ENCODE measurements around the gene SLC5A11. TPM values are rescaled to one million over a fixed set of nuclear protein-coding genes. Genes with fewer than 3 reads are reported as not detected.
"Not testable (repeated sequence)": the region's sequence is repeated elsewhere in the genome, so short reads cannot be mapped to it uniquely, and the experiment has no call there.

The SLC5A11 gene
- total RNA-seq, 3 donors from 2014 or later (not counting 1 experiment from before 2014, with no cell fraction given), result 0.20 to 0.40 TPM; not detected in 1

GRCh38 chr16:24883714-24884151 lies 38.0 kb downstream of the SLC5A11 start:
- TF ChIP-seq, protein P1, sequence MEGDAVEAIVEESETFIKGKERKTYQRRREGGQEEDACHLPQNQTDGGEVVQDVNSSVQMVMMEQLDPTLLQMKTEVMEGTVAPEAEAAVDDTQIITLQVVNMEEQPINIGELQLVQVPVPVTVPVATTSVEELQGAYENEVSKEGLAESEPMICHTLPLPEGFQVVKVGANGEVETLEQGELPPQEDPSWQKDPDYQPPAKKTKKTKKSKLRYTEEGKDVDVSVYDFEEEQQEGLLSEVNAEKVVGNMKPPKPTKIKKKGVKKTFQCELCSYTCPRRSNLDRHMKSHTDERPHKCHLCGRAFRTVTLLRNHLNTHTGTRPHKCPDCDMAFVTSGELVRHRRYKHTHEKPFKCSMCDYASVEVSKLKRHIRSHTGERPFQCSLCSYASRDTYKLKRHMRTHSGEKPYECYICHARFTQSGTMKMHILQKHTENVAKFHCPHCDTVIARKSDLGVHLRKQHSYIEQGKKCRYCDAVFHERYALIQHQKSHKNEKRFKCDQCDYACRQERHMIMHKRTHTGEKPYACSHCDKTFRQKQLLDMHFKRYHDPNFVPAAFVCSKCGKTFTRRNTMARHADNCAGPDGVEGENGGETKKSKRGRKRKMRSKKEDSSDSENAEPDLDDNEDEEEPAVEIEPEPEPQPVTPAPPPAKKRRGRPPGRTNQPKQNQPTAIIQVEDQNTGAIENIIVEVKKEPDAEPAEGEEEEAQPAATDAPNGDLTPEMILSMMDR (IDR thresholded peaks at IDR 0.05), result no peak
- no peaks in the 10 kb centered on the region for H3K4me1 Mint-ChIP-seq
- ATAC-seq (no peak), DNase-seq (no peak)
- Histone ChIP-seq H3K36me3 (ENCODE audit: control insufficient read depth, insufficient read depth, low read length) (no peaks in the 10 kb centered on the region), H3K4me3 (ENCODE audit: low read length) (no peak overlapping the region), H3K27me3 (ENCODE audit: control insufficient read depth, insufficient read depth, low read length) (no peaks in the 10 kb centered on the region), H3K4me1 (ENCODE audit: control insufficient read depth, insufficient read depth, low read length) (no peaks in the 10 kb centered on the region), H3K9me3 (ENCODE audit: control insufficient read depth, insufficient read depth, low read length) (no peaks in the 10 kb centered on the region), H3K27ac (ENCODE audit: low read length) (no peak overlapping the region)
- no peak overlapping the region for H3K27ac Mint-ChIP-seq
- no peak overlapping the region for H3K4me3 Mint-ChIP-seq
- no peaks in the 10 kb centered on the region for H3K9me3 Mint-ChIP-seq
- H3K36me3 Mint-ChIP-seq, result no peaks in the 10 kb centered on the region
- intact Hi-C loops (cut with micrococcal nuclease), result no loop called here
- H3K27me3 Mint-ChIP-seq (ENCODE audit: low read depth in 2 of 2), result peaks cover 7 to 9% of the 10 kb centered on the region in 2 donors
- 77% methylated on average over 12 of the region's 12 CpGs for WGBS (ENCODE audit: insufficient coverage)

DNA sequence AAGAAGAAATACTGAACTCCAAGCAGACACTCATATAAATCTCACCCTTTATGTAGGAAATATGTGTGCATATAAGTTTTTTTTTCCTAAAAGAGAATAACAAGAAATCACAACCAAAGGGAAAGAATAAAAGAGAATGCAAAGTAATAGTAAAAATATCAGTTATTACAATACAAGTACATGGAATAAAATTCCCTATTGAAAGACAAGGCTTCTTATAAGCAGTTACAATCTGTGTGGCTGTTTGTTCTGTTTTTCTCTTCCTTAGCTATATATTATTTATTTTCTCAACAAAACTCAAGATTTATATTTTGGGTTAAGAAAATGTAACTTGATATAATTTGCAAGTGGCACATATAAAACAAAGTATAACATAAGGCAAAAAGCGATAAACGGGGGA lies 41.7 kb downstream of the SLC5A11 start:
- Mint-ChIP-seq H3K4me1 (no peaks in the 10 kb centered on the region), H3K36me3 (no peaks in the 10 kb centered on the region), H3K27ac (no peak overlapping the region), H3K27me3 (ENCODE audit: low read depth in 2 of 2) (peaks cover 20 to 34% of the 10 kb centered on the region in 2 donors), H3K9me3 (no peaks in the 10 kb centered on the region), H3K4me3 (no peak overlapping the region)
- no peak for ATAC-seq
- H3K4me3 ChIP-seq (ENCODE audit: low read length), result no peak overlapping the region
- no peaks in the 10 kb centered on the region for H3K27me3 ChIP-seq (ENCODE audit: control insufficient read depth, insufficient read depth, low read length)
- DNase-seq, result no peak
- intact Hi-C loops (cut with micrococcal nuclease), result no loop called here
- no peaks in the 10 kb centered on the region for H3K9me3 ChIP-seq (ENCODE audit: control insufficient read depth, insufficient read depth, low read length)
- no peaks in the 10 kb centered on the region for H3K36me3 ChIP-seq (ENCODE audit: control insufficient read depth, insufficient read depth, low read length)
- H3K27ac ChIP-seq (ENCODE audit: low read length), result no peak overlapping the region
- WGBS (ENCODE audit: insufficient coverage), result no CpG with 5 or more reads among the region's 2 CpGs
- no peaks in the 10 kb centered on the region for H3K4me1 ChIP-seq (ENCODE audit: control insufficient read depth, insufficient read depth, low read length)
- TF ChIP-seq, protein P1 (IDR thresholded peaks at IDR 0.05), result no peak

DNA sequence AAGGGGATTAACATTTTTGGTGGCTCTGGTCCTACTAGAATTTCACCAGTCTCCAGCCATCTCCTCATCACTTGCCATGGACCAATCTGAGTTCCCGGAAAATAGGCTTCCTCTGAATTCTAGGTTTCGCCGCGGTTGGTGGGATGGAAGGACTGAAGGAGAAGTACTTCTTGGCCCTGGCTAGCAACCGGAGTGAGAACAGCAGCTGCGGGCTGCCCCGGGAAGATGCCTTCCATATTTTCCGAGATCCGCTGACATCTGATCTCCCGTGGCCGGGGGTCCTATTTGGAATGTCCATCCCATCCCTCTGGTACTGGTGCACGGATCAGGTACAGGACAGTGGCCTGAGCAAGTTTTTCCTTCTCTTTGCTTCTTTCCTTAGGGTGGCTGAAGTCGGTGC lies 45.0 kb downstream of the SLC5A11 start:
- TF ChIP-seq, protein P1 (IDR thresholded peaks at IDR 0.05), result no peak
- DNase-seq (no peak), ATAC-seq (no peak)
- H3K4me1 Mint-ChIP-seq, result no peaks in the 10 kb centered on the region
- H3K27ac Mint-ChIP-seq, result no peak overlapping the region
- Histone ChIP-seq H3K4me1 (ENCODE audit: control insufficient read depth, insufficient read depth, low read length) (no peaks in the 10 kb centered on the region), H3K9me3 (ENCODE audit: control insufficient read depth, insufficient read depth, low read length) (no peaks in the 10 kb centered on the region), H3K27ac (ENCODE audit: low read length) (no peak overlapping the region), H3K4me3 (ENCODE audit: low read length) (no peak overlapping the region), H3K36me3 (ENCODE audit: control insufficient read depth, insufficient read depth, low read length) (no peaks in the 10 kb centered on the region), H3K27me3 (ENCODE audit: control insufficient read depth, insufficient read depth, low read length) (no peaks in the 10 kb centered on the region)
- 84% methylated on average over 13 of the region's 13 CpGs for WGBS (ENCODE audit: insufficient coverage)
- no peak overlapping the region for H3K4me3 Mint-ChIP-seq
- no peaks in the 10 kb centered on the region for H3K9me3 Mint-ChIP-seq
- H3K36me3 Mint-ChIP-seq, result no peaks in the 10 kb centered on the region
- H3K27me3 Mint-ChIP-seq (ENCODE audit: low read depth in 2 of 2), result peaks cover 17 to 35% of the 10 kb centered on the region in 2 donors
- intact Hi-C loops (cut with micrococcal nuclease), result no loop called here

DNA sequence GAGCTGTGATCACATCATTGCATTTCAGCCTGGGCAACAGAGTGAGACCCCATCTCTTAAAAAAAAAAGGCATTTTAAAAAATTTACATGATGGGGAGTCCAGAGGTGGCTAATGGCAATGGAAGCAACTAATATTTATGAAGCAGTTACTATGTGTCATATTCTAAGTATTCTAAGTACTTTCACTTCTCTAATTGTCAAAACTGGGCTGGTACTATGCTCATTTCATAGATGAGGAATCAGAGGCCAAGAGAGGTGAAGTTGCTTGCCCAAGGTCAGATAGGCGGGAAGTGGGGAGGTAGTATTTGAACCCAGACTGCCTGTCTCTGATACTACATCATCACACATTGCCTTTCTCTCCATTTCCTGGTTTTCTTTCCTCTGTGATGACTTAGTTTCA lies 50.7 kb downstream of the SLC5A11 start:
- intact Hi-C loops (cut with micrococcal nuclease), result no loop called here
- DNase-seq (no peak), ATAC-seq (no peak)
- no peaks in the 10 kb centered on the region for H3K4me1 ChIP-seq (ENCODE audit: control insufficient read depth, insufficient read depth, low read length)
- no peaks in the 10 kb centered on the region for H3K36me3 ChIP-seq (ENCODE audit: control insufficient read depth, insufficient read depth, low read length)
- no CpG with 5 or more reads among the region's 1 CpG for WGBS (ENCODE audit: insufficient coverage)
- H3K4me1 Mint-ChIP-seq, result no peaks in the 10 kb centered on the region
- no peaks in the 10 kb centered on the region for H3K9me3 ChIP-seq (ENCODE audit: control insufficient read depth, insufficient read depth, low read length)
- H3K27ac Mint-ChIP-seq, result no peak overlapping the region
- H3K27me3 Mint-ChIP-seq (ENCODE audit: low read depth in 2 of 2), result peaks cover 3 to 11% of the 10 kb centered on the region in 2 donors
- no peaks in the 10 kb centered on the region for H3K27me3 ChIP-seq (ENCODE audit: control insufficient read depth, insufficient read depth, low read length)
- H3K4me3 Mint-ChIP-seq, result no peak overlapping the region
- H3K36me3 Mint-ChIP-seq, result no peaks in the 10 kb centered on the region
- no peaks in the 10 kb centered on the region for H3K9me3 Mint-ChIP-seq
- no peak overlapping the region for H3K27ac ChIP-seq (ENCODE audit: low read length)
- TF ChIP-seq, protein P1 (IDR thresholded peaks at IDR 0.05), result no peak
- H3K4me3 ChIP-seq (ENCODE audit: low read length), result no peak overlapping the region

- H3K4me1 Mint-ChIP-seq; H3K36me3 ChIP-seq (ENCODE audit: control insufficient read depth, insufficient read depth, low read length); H3K27me3 Mint-ChIP-seq (ENCODE audit: low read depth in 2 of 2); H3K36me3 Mint-ChIP-seq; H3K4me3 Mint-ChIP-seq; ATAC-seq; H3K9me3 ChIP-seq (ENCODE audit: control insufficient read depth, insufficient read depth, low read length); intact Hi-C loops (cut with micrococcal nuclease); H3K4me1 ChIP-seq (ENCODE audit: control insufficient read depth, insufficient read depth, low read length); DNase-seq; H3K9me3 Mint-ChIP-seq; H3K27me3 ChIP-seq (ENCODE audit: control insufficient read depth, insufficient read depth, low read length); H3K27ac Mint-ChIP-seq; H3K4me3 ChIP-seq (ENCODE audit: low read length); H3K27ac ChIP-seq (ENCODE audit: low read length): not testable (repeated sequence)
- WGBS (ENCODE audit: insufficient coverage), result 71% methylated on average over 1 of the region's 2 CpGs
These were observed 51.8 kb downstream of the SLC5A11 start for GRCh38 chr16:24897522-24897921.

Data from natural killer cell (primary cell).